Esophagus squamous epithelium (tissue), 4 donors: Measurements from ENCODE around the gene GKAP1.
"Not testable (repeated sequence)": the region's sequence is repeated elsewhere in the genome, so short reads cannot be mapped to it uniquely, and the experiment has no call there.

Experiments used
- POLR2A ChIP-seq, 4 donors: fragments of 450-650 bp; IDR thresholded peaks; one replicate each; pipeline ENCODE4 v1.6.1; 2017; ENCODE audit warnings: antibody characterized with exemption in 4 of 4, mild to moderate bottlenecking in 4 of 4, moderate library complexity in 3 of 4
- TF ChIP-seq, protein P1 (sequence below), 6 experiments: fragments of 450-650 bp in 4 of 6; fragments of 200-600 bp in 2 of 6; sonication (generic) in 2 of 6; IDR thresholded peaks; one replicate each; pipeline ENCODE4 v1.5.1; 2016 to 2019; ENCODE audit warnings: antibody characterized with exemption in 6 of 6, mild to moderate bottlenecking in 4 of 6, moderate library complexity in 4 of 6

DNA sequence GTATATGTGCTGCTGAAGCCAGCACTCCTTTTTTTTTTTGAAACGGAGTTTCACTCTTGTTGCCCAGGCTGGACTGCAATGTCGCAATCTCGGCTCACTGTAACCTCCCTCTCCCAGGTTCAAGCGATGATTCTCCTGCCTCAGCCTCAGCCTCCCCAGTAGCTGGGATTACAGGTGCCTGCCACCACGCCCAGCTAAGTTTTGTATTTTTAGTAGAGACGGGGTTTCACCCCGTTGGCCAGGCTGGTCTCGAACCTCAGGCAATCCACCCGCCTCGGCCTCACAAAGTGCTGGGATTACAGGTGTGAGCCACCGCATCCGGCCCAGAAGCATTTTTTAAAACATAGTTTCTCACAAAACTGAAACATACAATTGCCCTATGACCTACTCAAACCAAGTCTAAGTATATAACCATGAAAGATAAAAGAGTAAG is 112.3 kb downstream of the GKAP1 start:
- TF ChIP-seq, protein P1, sequence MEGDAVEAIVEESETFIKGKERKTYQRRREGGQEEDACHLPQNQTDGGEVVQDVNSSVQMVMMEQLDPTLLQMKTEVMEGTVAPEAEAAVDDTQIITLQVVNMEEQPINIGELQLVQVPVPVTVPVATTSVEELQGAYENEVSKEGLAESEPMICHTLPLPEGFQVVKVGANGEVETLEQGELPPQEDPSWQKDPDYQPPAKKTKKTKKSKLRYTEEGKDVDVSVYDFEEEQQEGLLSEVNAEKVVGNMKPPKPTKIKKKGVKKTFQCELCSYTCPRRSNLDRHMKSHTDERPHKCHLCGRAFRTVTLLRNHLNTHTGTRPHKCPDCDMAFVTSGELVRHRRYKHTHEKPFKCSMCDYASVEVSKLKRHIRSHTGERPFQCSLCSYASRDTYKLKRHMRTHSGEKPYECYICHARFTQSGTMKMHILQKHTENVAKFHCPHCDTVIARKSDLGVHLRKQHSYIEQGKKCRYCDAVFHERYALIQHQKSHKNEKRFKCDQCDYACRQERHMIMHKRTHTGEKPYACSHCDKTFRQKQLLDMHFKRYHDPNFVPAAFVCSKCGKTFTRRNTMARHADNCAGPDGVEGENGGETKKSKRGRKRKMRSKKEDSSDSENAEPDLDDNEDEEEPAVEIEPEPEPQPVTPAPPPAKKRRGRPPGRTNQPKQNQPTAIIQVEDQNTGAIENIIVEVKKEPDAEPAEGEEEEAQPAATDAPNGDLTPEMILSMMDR (IDR thresholded peaks at IDR 0.05): not testable (repeated sequence)
- not testable (repeated sequence) for TF ChIP-seq POLR2A (IDR thresholded peaks at IDR 0.05)
